ENCODE data around the gene C4orf51. TPM values are rescaled to one million over a fixed set of nuclear protein-coding genes. Genes with fewer than 3 reads are reported as not detected.

The C4orf51 gene
- total and polyA plus RNA-seq, 7 donors: not detected

GRCh38 chr4:145775406-145775805 lies 95.5 kb downstream of the C4orf51 start:
- H3K27me3 ChIP-seq: no peaks in the 10 kb centered on the region
- H3K9me3 ChIP-seq: no peaks in the 10 kb centered on the region
- DNase-seq: no peak
- H3K36me3 ChIP-seq: peaks cover 0 to 20% (median 2%) of the 10 kb centered on the region in 4 donors
- intact Hi-C loops (cut with DNase I): loop anchor here (10.0 kb wide), 1 partner anchor 91 kb away; the partner anchor contains the start of gene C4orf51
- no peak overlapping the region for H3K27ac ChIP-seq
- TF ChIP-seq CTCF (IDR thresholded peaks at IDR 0.05): no peak
- no peak for TF ChIP-seq POLR2AphosphoS5 (IDR thresholded peaks at IDR 0.05)
- TF ChIP-seq POLR2A (IDR thresholded peaks at IDR 0.05): no peak
- TF ChIP-seq EP300 (IDR thresholded peaks at IDR 0.05): no peak
- no peak overlapping the region for H3K4me3 ChIP-seq
- H3K4me1 ChIP-seq: peaks cover 0 to 20% (median 14%) of the 10 kb centered on the region in 4 donors
- 96 to 98% methylated on average over 3 of the region's 3 CpGs for whole genome bisulfite sequencing, 2 donors

GRCh38 chr4:145776208-145776607 lies 96.3 kb downstream of the C4orf51 start:
- Histone ChIP-seq H3K36me3 (peaks cover 0 to 20% (median 2%) of the 10 kb centered on the region in 4 donors), H3K4me3 (no peak overlapping the region), H3K4me1 (peaks cover 0 to 20% (median 14%) of the 10 kb centered on the region in 4 donors), H3K27me3 (no peaks in the 10 kb centered on the region), H3K27ac (no peak overlapping the region), H3K9me3 (no peaks in the 10 kb centered on the region)
- no peak for DNase-seq
- TF ChIP-seq POLR2A (IDR thresholded peaks at IDR 0.05): no peak
- TF ChIP-seq POLR2AphosphoS5 (IDR thresholded peaks at IDR 0.05): no peak
- TF ChIP-seq EP300 (IDR thresholded peaks at IDR 0.05): no peak
- no peak for TF ChIP-seq CTCF (IDR thresholded peaks at IDR 0.05)
- intact Hi-C loops (cut with DNase I): loop anchor here (10.0 kb wide), 1 partner anchor 91 kb away; the partner anchor contains the start of gene C4orf51
- WGBS, 2 donors: 92 to 95% methylated on average over 4 of the region's 4 CpGs

GRCh38 chr4:145779319-145779801 lies 99.4 kb downstream of the C4orf51 start:
- H3K9me3 ChIP-seq: peaks cover 0 to 4% (median 0%) of the 10 kb centered on the region in 4 donors
- no peak overlapping the region for H3K4me3 ChIP-seq
- H3K36me3 ChIP-seq: peaks cover 0 to 20% (median 2%) of the 10 kb centered on the region in 4 donors
- no peaks in the 10 kb centered on the region for H3K27me3 ChIP-seq
- H3K4me1 ChIP-seq: peaks cover 0 to 2% (median under 1%) of the 10 kb centered on the region in 4 donors
- no peak for DNase-seq
- TF ChIP-seq CTCF (IDR thresholded peaks at IDR 0.05): no peak
- TF ChIP-seq POLR2AphosphoS5 (IDR thresholded peaks at IDR 0.05): no peak
- TF ChIP-seq POLR2A (IDR thresholded peaks at IDR 0.05): no peak
- TF ChIP-seq EP300 (IDR thresholded peaks at IDR 0.05): no peak
- WGBS, 2 donors: 87 to 92% methylated on average over 8 of the region's 8 CpGs
- intact Hi-C loops (cut with DNase I): loop anchor here (10.0 kb wide), 1 partner anchor 95 kb away; the partner anchor contains the start of gene C4orf51
- H3K27ac ChIP-seq: no peak overlapping the region

- H3K4me1 ChIP-seq: peaks cover 0 to 6% (median 0%) of the 10 kb centered on the region in 4 donors
- H3K36me3 ChIP-seq: peaks cover 0 to 11% (median 0%) of the 10 kb centered on the region in 4 donors
- intact Hi-C loops (cut with DNase I): no loop called here
- H3K27ac ChIP-seq: no peak overlapping the region
- peaks cover 0 to 4% (median 0%) of the 10 kb centered on the region in 4 donors for H3K9me3 ChIP-seq
- DNase-seq: no peak
- WGBS, 2 donors: 75 to 91% methylated on average over 2 of the region's 2 CpGs
- no peak for TF ChIP-seq CTCF (IDR thresholded peaks at IDR 0.05)
- no peak for TF ChIP-seq EP300 (IDR thresholded peaks at IDR 0.05)
- TF ChIP-seq POLR2A (IDR thresholded peaks at IDR 0.05): no peak
- no peak for TF ChIP-seq POLR2AphosphoS5 (IDR thresholded peaks at IDR 0.05)
- H3K27me3 ChIP-seq: no peaks in the 10 kb centered on the region
- H3K4me3 ChIP-seq: no peak overlapping the region
Measured at GRCh38 chr4:145781351-145781750, 101.4 kb downstream of the C4orf51 start.

Other genes starting within 250 kb of the C4orf51 start
- 10 to 100 TPM; 25.8 to 45.7 (median 33.4) TPM for gene SMAD1, start 198.3 kb upstream of the C4orf51 start, total RNA-seq
- 10 to 100 TPM; 13.8 to 14.7 (median 14.1) TPM for gene SMAD1, start 198.3 kb upstream of the C4orf51 start, polyA plus RNA-seq
- 1 to 10 TPM; 2.5 to 6.6 (median 2.7) TPM for gene MMAA, start 60.8 kb upstream of the C4orf51 start, total RNA-seq
- 10 to 100 TPM in 2 of 3 donors, 1 to 10 TPM in 1; 9.6 to 12.3 (median 11.7) TPM for gene MMAA, start 60.8 kb upstream of the C4orf51 start, polyA plus RNA-seq

Data from sigmoid colon (tissue), 7 donors.